Heart left ventricle (tissue), 16 donors: ENCODE measurements around the gene HHATL. TPM values are rescaled to one million over a fixed set of nuclear protein-coding genes. Genes with fewer than 3 reads are reported as not detected.

Source experiments
- ATAC-seq, 4 donors: fragments of 200-7000 bp; cut with Tn5 transposase; one replicate each; pipeline ENCODE4 v1.9.1; 2020 to 2022; ENCODE audit warnings: moderate library complexity in 4 of 4, mild to moderate bottlenecking in 3 of 4, moderate number of reproducible peaks in 1 of 4
- DNase-seq, 5 donors: peaks; one replicate each; pipeline ENCODE4 v3.0.0-alpha.2; 2020
- H3K27ac ChIP-seq, 12 donors: fragments of 200-600 bp; sonication (generic) in 4 of 12; one replicate each; pipeline versions ENCODE4 v1.5.0 to v1.8.0; 2016 to 2022; ENCODE audit warnings: mild to moderate bottlenecking in 2 of 12
- H3K27me3 ChIP-seq, 9 donors: fragments of 200-600 bp; sonication (generic) in 2 of 9; one replicate each; pipeline versions ENCODE4 v1.5.1 to v1.8.0; 2016 to 2022; ENCODE audit warnings: mild to moderate bottlenecking in 3 of 9
- H3K36me3 ChIP-seq, 9 donors: fragments of 200-600 bp; sonication (generic) in 2 of 9; one replicate each; pipeline versions ENCODE4 v1.5.0 to v1.8.0; 2018 to 2022; ENCODE audit warnings: mild to moderate bottlenecking in 2 of 9
- H3K4me1 ChIP-seq, 12 donors: fragments of 200-600 bp; sonication (generic) in 4 of 12; one replicate each; pipeline versions ENCODE4 v1.5.0 to v1.8.0; 2016 to 2022; ENCODE audit warnings: mild to moderate bottlenecking in 3 of 12
- H3K4me3 ChIP-seq, 12 donors: fragments of 200-600 bp; sonication (generic) in 4 of 12; one replicate each; pipeline versions ENCODE4 v1.5.0 to v1.8.0; 2017 to 2022; ENCODE audit warnings: mild to moderate bottlenecking in 9 of 12, moderate library complexity in 4 of 12
- H3K9me3 ChIP-seq, 12 donors: fragments of 200-600 bp; sonication (generic) in 4 of 12; one replicate each; pipeline versions ENCODE4 v1.5.0 to v1.8.0; 2016 to 2022; ENCODE audit warnings: mild to moderate bottlenecking in 1 of 12
- POLR2A ChIP-seq, 2 donors: fragments of 450-650 bp; IDR thresholded peaks; one replicate each; pipeline ENCODE4 v1.6.1; 2017; ENCODE audit warnings: antibody characterized with exemption in 2 of 2, mild to moderate bottlenecking in 2 of 2, moderate library complexity in 2 of 2
- WGBS, 4 donors: extraction: QIAGEN DNeasy Blood & Tissue Kit in 2 of 4; methylation state at CpG; one replicate each; pipeline versions ENCODE4 v1.1.5 to v1.1.7; 2013 to 2018; 5-methylcytosine and 5-hydroxymethylcytosine counted together
- intact Hi-C, 10 donors: fragments of 100-400 bp; cut with DNase I; formaldehyde crosslinking; loops; one replicate each; pipeline versions ENCODE4 v1.11.1 to v1.14.2; 2022
- polyA plus RNA-seq, 2 donors: library from polyadenylated mRNA; stranded (reverse); fragments of 200-250 nt; gene quantifications; one replicate each; pipeline ENCODE4 v1.2.3, GENCODE V29; 2013
- total RNA-seq, 9 donors: library from RNA; depleted of rRNA in 2 of 9; stranded (reverse); fragments of >200 nt in 2 of 9; fragmentation: NEBNext Ultra II Directional in 3 of 9; extraction: Animal tissue kit (Norgen Biotek cat#: 25700) in 3 of 9; gene quantifications; one replicate each; pipeline versions ENCODE4 v1.1.0 to v1.2.4, GENCODE V29; 2016 to 2023
- TF ChIP-seq, protein P1 (sequence below), 12 donors: fragments of 200-600 bp; sonication (generic) in 4 of 12; IDR thresholded peaks; one replicate each; pipeline versions ENCODE4 v1.5.0 to v1.8.0; 2018 to 2022; ENCODE audit warnings: antibody characterized with exemption in 12 of 12, mild to moderate bottlenecking in 5 of 12
- donor health status: ischemic (EF 13 %, LVEDD 7.1; RV severe dilation, severe dysfunction).
- donor health status: healthy with polysubstance abuse.
- donor health status: DM: no; HTN: yes; CAD: no.
- donor health status: DM: no; HTN: no; CAD: no.
- donor health status: ischemic (EF 25% LVEDD 6.9; RV normal size, moderate dysfunction).
- donor health status: ischemic (EF 25% LVEDD 5.7; RV mildly dilated, moderate dysfunction).
- donor health status: healthy.
- donor health status: DM: yes; HTN: yes; CAD: no.
- donor health status: ischemic (EF 35%, LVEDD 5.7; RV mildly dilated, moderate dysfunction).
- donor health status: nonischemic (EF 11% LVEDD 7.7; RV severe dilation, severe dysfunction).
- donor health status: DM: yes; HTN: yes; CAD: no.
- donor health status: PGD.
- donor health status: ischemic (EF 29% LVEDD 5.4; RV normal size, mild dysfunction).
- donor health status: nonischemic (EF 23%, LVEDD 6.1; RV moderate dilation, normal function).

The HHATL gene
- total and polyA plus RNA-seq, 11 donors, result 188 to 1,023 (median 538) TPM

DNA sequence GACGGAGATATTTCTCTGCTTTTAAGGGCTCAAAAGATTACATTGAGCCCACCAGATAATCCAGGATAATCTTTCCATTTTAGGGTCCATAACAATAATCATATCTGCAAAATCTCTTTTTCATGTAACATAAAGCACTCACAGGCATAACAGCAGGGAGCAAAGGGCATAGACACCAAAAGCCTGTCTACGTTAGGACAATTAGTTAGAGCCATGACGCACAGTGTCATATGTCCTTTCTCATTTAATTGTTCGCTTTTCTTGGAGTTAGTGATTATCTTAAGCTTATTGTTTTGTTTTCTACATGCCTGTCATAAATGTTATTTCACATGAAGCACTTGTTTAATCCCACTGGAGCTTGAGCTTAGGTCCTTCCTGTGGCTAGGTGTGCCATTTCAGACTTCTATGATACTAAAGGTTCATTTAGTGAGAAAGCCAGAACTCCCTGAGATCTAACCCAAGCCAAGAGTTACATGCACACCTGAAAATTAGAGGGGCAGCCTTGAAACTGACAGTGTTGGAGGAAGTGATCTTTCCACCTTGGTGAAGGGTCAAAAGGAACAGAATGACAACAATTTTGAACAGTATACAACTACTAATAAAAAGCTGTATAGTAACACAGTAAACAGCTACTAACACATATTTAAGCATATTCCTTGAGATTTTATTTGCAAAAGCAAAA is 11.7 kb upstream of the HHATL start:
- intact Hi-C loops, result no loop called here
- ATAC-seq (no peak), DNase-seq (no peak)
- no peaks in the 10 kb centered on the region for H3K36me3 ChIP-seq
- H3K4me1 ChIP-seq, result peaks cover 0 to 4% (median 0%) of the 10 kb centered on the region in 12 donors
- H3K4me3 ChIP-seq, result no peak overlapping the region
- H3K9me3 ChIP-seq, result no peaks in the 10 kb centered on the region
- 69 to 81% (median 73%) methylated on average over 4 of the region's 4 CpGs for WGBS, 4 donors
- H3K27ac ChIP-seq, result no peak overlapping the region
- TF ChIP-seq, protein P1, sequence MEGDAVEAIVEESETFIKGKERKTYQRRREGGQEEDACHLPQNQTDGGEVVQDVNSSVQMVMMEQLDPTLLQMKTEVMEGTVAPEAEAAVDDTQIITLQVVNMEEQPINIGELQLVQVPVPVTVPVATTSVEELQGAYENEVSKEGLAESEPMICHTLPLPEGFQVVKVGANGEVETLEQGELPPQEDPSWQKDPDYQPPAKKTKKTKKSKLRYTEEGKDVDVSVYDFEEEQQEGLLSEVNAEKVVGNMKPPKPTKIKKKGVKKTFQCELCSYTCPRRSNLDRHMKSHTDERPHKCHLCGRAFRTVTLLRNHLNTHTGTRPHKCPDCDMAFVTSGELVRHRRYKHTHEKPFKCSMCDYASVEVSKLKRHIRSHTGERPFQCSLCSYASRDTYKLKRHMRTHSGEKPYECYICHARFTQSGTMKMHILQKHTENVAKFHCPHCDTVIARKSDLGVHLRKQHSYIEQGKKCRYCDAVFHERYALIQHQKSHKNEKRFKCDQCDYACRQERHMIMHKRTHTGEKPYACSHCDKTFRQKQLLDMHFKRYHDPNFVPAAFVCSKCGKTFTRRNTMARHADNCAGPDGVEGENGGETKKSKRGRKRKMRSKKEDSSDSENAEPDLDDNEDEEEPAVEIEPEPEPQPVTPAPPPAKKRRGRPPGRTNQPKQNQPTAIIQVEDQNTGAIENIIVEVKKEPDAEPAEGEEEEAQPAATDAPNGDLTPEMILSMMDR (IDR thresholded peaks at IDR 0.05), result no peak
- no peak for TF ChIP-seq POLR2A (IDR thresholded peaks at IDR 0.05)
- H3K27me3 ChIP-seq, result no peaks in the 10 kb centered on the region

DNA sequence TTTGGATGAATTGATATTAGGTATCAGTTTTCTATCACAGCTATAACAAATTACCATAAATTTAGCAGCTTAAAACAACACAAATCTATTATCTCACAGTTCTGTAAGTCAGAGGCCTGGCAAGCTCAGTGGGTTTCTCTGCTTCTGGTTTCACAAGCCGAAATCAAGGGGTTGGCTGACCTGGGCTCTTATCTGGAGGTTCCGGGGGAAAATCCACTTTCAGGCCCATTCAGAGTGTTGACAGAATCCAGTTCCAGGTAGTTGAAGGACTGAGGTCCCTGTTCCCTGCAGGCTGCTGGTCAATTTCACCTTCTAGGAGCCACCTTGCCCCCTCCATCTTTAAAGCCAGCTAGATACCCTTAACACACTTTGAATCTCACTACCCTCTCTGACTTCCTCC is 11.1 kb upstream of the HHATL start:
- DNase-seq, result no peak
- 45 to 74% (median 50%) methylated on average over 2 of the region's 2 CpGs for WGBS, 4 donors

DNA sequence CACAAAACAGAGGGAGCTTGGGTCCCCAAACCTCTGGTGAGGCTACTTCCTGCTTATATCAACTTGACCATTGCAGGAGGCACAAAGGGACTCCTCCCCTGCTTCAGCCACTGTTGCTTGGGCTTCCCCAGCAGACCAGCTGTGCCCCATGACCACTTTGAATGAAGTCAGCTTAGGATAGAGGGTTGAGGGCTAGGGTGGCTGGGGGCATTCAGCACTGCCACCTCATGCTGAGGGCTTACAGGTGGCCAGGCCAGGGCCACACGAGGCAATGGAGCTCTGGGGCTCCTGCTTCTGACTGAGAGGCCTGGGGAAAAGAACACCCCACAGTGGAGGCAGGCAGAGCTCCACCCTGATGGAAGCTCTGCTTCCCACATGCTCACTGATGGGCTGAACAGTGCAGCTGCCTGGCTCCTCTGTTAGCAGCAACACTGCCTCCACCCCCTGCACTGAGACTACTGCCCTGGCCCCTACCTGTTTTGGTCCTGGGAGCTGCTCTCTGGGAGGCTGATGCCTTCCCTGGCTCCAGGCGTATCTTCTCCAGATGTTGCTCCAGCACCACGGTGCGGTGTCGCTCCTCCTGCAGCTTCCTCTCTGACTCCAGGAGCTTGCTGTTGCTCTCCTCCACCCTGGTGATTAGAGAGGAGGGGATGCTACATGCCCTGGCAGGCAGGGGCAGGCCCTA is 10.2 kb upstream of the HHATL start:
- DNase-seq, result peak in 2 of 5 donors; percentile 1 to 13
- no peak overlapping the region for H3K4me3 ChIP-seq

More for the DNA sequence above, 11.1 kb upstream of the HHATL start:
- TF ChIP-seq, protein P1 (IDR thresholded peaks at IDR 0.05), result no peak
- TF ChIP-seq POLR2A (IDR thresholded peaks at IDR 0.05), result no peak
- no peaks in the 10 kb centered on the region for H3K9me3 ChIP-seq
- no peak overlapping the region for H3K4me3 ChIP-seq
- H3K27ac ChIP-seq, result no peak overlapping the region
- H3K4me1 ChIP-seq, result no peaks in the 10 kb centered on the region
- intact Hi-C loops, result no loop called here
- H3K27me3 ChIP-seq, result no peaks in the 10 kb centered on the region
- H3K36me3 ChIP-seq, result no peaks in the 10 kb centered on the region
- no peak for ATAC-seq

DNA sequence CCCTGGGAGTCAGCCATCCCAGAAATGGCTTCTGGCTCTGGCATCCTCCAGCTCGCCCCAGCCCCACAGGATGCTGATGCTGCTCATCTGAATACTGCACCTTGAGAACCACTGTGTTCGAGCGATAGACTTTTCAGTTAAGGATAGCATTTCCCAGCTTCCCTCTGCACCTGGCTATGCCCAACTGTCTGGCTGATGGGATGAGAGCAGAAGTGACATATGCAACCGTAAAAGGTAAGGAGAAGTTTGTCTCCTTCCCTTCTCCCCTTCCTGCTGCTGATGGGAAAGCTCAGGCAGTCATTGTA is 9.7 kb upstream of the HHATL start:
- H3K27ac ChIP-seq, result no peak overlapping the region
- no peaks in the 10 kb centered on the region for H3K27me3 ChIP-seq
- intact Hi-C loops, result no loop called here
- no peaks in the 10 kb centered on the region for H3K36me3 ChIP-seq
- 87 to 94% (median 88%) methylated on average over 4 of the region's 4 CpGs for WGBS, 4 donors
- H3K4me3 ChIP-seq, result no peak overlapping the region
- H3K9me3 ChIP-seq, result no peaks in the 10 kb centered on the region
- ATAC-seq (no peak), DNase-seq (peak in 2 of 5 donors; percentile 2 to 12)
- TF ChIP-seq, protein P1 (IDR thresholded peaks at IDR 0.05), result no peak
- TF ChIP-seq POLR2A (IDR thresholded peaks at IDR 0.05), result no peak
- no peaks in the 10 kb centered on the region for H3K4me1 ChIP-seq

More for the DNA sequence above, 10.2 kb upstream of the HHATL start:
- Histone ChIP-seq H3K4me1 (no peaks in the 10 kb centered on the region), H3K9me3 (no peaks in the 10 kb centered on the region), H3K36me3 (no peaks in the 10 kb centered on the region), H3K27ac (no peak overlapping the region), H3K27me3 (no peaks in the 10 kb centered on the region)
- WGBS, 4 donors, result 70 to 77% (median 73%) methylated on average over 5 of the region's 5 CpGs
- no peak for ATAC-seq
- no peak for TF ChIP-seq POLR2A (IDR thresholded peaks at IDR 0.05)
- TF ChIP-seq, protein P1 (IDR thresholded peaks at IDR 0.05), result no peak
- intact Hi-C loops, result no loop called here
